HG03045 (cell line): ENCODE results near the gene DIO3.
"Not testable (repeated sequence)": the region's sequence is repeated elsewhere in the genome, so short reads cannot be mapped to it uniquely, and the experiment has no call there.

Experiments used
- ATAC-seq: cut with Tn5 transposase; IDR thresholded peaks from one replicate; pipeline ENCODE4 v1.9.1; 2021; ENCODE audit warnings: mild to moderate bottlenecking, moderate library complexity; ENCODE audit not compliant: unreplicated experiment

The DIO3 gene

DNA sequence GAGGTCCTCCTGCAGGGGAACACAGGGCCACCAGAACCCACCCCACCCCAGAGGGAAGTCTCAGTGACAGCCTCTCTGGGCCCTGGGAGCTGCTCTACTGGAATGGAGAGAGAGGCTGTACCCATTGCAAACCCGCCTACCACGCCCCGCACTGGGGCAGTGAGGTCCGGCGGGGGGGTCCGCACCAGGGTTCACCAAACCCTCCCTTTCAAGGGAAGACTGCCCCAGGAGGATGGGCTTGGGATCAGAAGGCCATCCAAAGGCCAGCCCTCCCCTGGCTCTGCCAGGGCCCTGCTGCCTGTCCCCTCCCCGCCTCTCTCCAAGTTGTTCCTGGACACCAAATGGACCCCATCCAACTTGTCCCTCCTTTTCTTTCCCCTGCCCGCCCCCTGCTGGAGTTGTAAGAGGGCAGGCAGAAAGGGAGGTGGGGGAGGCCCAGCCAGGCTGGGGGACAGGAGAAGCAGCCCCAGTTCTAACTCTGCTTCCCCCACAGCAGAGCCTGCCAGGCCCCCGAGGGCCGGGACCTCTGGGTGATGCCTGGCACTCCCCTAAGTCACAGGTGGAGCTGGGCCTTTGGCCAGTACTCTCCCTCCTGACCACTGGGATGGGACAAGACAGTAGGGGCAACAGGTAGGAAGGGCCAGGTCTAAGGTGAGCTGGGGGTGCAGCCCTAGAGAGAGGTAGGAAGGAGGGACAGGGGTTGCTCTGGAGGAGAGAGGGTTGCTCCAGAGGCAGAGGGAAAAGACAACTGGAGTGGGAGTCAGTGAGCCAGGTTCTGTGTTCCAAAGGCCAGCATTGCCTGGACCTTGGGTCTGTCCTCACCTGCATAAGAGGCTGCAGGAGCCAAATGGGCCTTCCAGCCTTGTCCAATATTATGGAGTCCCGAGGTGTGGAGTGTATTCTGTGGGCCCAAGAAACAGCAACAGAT lies 3.2 kb upstream of the DIO3 start:
- ATAC-seq, result no peak

- ATAC-seq, result no peak
These were observed 2.5 kb upstream of the DIO3 start for GRCh38 chr14:101558739-101559240.

GRCh38 chr14:101559250-101559623 lies 2.1 kb upstream of the DIO3 start:
- ATAC-seq, result no peak

DNA sequence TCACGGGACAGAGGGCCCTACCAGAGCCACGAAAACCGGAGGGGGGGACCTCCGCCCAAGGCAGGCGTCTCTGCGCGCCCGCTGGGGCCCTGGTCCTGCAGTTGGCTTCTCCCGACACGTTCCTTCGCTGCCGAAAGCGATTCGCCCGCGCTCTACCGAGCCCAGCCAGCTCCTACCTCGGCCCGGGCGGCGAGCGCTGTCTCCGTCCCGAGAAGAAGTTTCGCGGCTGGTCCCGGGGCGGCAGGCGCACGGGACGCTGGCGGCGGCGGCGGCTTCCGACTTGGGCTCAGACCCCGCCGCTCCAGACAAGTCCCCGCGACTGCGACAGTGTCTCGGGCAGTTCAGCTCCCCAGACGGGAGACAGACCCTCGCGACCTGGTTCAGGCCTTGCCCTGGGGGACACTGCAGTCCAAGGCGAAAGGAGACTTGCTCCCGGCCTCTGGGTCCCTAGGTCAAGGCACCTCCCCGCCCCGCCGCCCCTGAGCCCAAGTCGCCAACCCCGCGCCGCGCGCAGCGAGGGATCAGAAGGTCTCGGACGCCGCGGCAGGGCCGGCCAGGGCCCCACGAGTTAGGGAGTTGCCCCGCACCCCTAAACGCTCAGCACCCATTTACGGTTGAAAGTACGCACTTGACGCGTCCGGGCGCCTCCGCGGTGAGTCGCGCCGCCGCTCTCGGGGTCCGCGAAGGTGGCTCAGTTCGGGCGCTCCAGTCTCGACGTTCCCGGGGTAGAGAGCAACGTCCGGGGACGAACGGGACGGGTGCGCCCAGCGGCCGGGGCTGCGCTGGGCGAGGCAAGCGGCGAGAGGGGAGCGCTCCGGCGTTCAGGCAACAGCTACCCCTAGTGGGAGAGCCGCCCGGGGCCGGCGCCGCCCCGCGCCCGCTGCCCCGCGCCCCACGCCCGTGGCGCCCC lies 1.4 kb upstream of the DIO3 start:
- ATAC-seq, result no peak

DNA sequence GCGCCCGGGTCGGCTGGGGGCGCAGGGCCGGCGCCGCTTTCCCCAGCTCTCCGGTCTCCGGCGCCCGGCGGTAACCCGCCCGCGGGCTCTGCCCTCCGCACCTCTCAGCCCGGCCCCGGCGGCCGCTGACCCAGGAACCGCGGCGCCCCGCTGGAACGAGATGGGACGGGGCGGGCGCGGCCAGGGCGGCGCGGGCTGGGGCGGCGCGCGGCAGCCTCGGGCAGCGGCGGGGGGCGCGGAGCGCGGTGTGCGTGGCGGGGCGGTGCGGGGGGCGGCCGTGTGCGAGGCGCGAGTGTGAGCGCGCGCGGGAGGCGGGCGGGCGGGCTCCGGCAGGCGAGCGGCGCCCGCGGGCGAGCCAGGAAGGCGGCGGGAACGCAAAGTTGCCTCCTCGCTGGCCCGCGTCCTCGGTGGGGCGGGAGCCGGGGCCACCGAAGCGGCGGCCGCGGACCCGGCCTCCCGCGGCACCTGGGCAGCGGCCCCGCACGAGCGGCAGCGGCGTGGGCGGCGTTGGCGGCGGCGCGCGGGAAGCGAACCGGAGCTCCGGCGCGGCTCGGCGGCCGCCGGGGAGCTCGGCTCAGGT lies 671 bp upstream of the DIO3 start:
- no peak for ATAC-seq

DNA sequence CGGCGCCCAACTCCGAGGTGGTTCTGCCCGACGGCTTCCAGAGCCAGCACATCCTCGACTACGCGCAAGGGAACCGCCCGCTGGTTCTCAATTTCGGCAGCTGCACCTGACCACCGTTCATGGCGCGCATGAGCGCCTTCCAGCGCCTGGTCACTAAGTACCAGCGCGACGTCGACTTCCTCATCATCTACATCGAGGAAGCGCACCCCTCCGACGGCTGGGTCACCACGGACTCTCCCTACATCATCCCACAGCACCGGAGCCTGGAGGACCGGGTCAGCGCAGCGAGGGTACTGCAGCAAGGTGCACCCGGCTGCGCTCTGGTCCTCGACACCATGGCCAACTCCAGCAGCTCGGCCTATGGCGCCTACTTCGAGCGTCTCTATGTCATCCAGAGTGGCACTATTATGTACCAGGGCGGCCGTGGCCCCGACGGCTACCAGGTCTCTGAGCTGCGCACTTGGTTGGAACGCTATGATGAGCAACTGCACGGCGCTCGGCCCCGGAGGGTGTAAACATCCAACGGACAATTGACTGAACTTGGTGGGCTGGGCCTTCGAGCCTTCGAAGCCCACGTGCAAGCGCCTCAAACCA lies 699 bp downstream of the DIO3 start:
- no peak for ATAC-seq

GRCh38 chr14:101562659-101563351 lies 1.5 kb downstream of the DIO3 start:
- ATAC-seq, result no peak

- ATAC-seq, result no peak
These were observed 2.0 kb downstream of the DIO3 start for GRCh38 chr14:101563352-101563653.

DNA sequence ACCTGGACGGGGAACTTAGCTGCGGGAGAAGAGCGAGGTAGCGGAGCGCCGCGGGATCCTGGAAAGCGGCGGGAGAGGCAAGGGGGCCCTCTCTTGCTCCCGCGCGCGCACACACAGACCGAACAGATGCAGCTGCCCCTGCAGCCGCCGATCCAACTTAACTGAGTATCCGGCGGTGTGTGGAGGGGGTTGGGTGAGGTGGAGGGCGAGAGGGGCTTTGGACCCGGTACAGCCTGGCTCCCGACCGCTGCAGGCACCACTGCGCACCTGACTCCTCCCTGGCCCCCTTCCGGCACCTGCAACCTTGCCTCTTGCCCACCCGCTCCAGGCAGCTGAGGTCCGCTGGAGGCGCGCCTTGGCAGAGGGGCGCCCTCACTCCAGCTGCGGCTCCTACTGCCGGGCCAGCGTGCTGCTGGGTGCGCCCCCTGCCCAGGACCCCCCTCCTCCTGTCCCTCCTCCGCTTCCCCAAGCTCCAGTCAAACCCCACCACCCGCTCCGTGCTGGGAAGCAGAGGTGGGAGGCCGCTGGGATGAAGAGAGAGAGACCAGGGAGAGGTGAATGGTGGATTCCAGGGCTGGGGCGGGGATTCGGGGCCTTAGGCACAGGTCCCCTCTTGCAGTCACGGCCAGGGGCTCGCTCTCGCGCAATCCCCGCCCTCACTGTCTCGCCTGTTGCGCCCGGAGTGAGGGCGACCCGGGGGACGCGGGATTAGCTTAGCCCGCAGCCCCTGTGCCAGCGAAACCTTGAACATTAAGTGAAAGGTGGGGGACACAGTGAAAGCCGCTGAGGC lies 2.6 kb downstream of the DIO3 start:
- ATAC-seq, result no peak

DNA sequence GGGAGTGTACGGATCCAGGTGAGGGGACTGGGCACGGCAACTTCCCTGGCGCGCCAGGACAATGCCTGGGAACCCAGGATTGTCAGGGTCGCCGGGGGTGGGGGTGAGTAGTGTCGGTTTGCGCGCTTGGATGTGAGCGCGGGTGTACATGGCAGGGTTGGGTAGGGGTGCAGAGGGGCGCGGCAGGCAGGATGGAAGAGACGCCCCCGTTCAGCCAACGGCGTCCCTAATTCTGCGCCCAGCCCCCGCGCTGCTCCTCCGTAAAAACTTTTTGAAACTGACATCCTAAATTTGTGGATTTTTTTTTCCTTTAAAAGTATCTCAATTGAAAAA lies 3.1 kb downstream of the DIO3 start:
- ATAC-seq, result no peak

DNA sequence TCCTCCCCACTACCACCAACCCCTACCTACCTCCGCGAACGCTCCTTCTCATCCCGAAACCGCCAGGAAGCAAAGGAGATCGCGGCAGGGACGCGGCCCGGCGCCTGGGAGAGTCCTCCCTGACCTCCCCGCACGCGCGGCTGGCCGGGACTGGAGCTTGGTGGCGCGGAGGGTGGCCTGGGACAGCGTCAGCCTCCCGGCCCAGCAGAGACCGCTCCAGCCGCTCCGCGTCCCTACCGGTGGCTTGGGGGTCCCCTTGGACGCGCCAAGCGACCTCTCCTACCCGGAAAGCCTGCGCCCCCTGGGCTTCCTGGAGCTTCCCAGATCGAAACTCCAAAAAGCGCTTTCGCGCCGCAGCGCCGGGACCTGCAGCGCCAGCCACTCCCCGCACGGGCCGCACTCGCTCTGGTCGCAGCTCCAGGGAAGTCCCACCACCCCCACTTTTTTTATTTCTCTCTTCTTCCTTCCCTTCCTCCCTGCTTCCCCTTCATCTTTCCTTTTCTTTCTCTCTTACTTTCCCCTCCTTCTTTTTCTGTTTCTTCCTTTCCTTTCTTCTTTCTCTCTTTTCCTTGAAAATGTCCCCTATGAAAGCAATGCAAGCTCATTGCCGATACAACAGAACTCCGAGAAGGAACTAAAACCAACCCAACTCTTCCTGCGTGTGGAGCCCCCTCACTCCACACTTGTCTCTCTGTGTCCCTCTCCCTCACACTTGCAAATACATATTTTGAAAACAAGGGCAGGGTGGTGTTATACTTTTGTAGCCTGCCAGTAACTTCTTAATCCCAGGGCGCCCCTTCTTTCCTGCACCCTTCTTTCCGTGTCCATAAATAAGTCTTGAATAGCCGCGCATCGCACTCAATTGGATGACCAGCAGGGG lies 3.8 kb downstream of the DIO3 start:
- ATAC-seq, result no peak

DNA sequence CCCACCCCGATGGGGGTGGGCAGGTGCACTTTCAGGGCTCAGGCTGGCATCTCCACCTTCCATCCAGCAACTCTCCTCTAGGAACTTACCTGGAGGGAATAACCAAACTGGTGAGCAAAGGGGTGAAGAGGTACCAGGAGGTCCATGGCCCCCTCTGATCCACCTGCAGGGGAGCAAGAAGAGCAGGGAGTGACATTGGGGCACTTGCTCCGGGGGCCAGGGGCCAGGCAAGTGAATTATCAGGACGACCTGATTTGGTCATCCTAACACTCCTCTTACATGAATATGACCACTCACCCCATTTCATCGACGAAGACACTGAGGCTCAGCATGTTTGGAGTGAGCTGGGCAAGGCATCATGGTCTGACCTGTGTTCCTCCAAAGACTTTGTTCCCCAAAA lies 6.0 kb downstream of the DIO3 start:
- no peak for ATAC-seq

DNA sequence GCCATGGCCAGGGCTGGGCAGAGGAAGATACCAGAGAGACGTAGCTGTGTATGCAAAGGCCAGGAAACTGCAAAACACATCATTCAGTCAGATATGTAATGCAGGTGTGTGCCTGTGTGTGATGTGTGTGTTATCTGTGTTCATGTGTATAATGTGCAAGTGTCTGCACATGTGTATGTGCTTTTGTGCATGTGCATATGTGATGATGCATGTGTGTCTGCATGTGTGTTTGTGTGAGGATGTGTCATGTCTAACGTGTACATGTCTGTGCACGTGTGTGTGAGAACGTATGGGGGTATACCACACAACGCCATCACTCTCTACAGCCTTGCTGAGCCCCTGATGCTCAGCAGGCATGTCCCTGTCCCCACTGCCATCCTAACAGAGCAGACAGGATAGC lies 9.7 kb downstream of the DIO3 start:
- no peak for ATAC-seq

DNA sequence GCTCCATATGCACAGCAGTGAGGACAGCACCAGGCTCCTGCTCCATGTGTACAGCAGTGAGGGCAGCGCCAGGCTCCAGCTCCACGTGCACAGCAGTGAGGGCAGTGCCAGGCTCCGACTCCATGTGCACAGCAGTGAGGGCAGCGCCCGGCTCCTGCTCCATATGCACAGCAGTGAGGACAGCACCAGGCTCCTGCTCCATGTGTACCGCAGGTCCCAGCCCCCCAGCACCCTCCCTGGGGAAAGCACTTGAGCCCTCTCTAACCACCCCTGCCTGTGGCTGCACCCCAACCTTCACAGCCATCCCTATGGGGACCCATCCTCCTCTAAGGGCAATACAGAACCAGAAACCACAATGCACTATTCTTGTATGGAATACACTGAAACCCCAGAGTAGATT lies 11.2 kb downstream of the DIO3 start:
- not testable (repeated sequence) for ATAC-seq

DNA sequence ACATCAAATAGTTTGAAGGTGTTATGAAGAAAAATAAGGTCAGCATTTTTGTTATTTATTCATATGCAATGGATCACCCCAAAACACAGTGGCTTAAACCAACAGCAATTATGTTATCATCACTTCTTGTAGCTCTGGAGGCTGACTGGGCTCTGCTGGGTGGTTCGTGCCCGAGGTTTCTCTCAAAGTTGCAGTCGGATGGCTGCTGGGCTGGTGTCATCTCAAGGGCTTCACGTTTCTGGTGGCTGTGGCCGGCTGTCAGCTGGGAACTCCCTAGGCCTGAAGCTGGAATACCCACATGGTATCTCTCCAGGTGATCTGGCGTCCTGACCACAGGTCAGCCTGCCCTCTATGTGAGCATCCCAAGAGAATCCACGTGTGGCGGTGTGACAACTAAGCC lies 12.0 kb downstream of the DIO3 start:
- no peak for ATAC-seq

DNA sequence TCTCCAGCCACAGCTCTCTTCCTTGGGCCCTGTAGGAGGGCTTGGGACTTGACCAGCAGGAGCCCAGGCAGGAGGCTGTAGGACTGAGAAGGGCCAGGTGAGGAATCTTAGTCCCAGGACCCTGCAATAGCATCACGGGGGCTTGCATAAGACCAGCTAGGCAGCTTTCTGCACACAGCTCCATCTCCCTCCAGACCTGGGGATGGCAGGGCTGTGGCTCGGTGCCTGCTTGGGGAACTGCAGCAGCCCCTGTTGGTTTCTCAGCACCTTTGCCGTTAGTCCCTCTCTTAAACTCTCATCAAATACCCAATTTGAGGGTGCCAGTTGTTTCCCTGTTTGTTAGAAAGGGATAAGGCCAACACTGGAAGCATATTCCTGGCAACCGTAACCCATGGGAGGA lies 14.3 kb downstream of the DIO3 start:
- ATAC-seq, result no peak

DNA sequence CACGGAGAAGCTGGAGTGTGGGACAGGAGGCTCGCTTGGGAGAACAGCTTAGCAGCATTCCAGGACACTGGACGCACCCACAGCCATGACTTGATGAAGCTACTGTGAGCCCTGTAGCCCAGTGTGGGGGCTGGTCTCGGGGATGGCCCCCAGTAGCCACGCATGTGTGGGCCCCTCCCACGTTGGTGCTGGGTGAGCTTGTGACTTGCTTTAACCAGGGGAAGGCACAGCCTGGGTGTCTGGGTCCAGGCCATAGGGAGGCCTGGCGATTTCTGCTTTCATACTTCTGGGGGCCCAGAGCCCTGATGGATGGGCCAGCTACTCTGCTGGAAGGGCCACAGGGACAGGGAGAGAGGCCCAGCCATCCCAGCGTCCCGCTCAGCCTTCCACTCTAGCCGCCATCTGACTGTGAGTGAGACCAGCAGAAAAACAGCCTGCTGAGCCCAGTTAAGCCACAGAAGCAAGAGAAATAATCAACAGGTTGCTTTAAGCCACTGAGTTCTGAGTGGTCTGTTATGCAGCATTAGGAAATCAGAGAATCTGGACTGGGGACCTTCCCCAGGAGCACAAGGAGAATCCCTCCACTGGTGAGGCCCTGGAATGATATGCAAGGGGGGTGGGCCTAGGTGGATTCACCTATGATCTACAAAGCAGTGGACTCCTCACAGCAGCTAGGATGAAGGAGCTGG lies 16.1 kb downstream of the DIO3 start:
- ATAC-seq, result no peak

GRCh38 chr14:101578489-101578888 lies 17.2 kb downstream of the DIO3 start:
- no peak for ATAC-seq
